Tibial nerve (tissue), 3 donors: ENCODE measurements around the gene SLC36A4.
"Not testable (repeated sequence)": the region's sequence is repeated elsewhere in the genome, so short reads cannot be mapped to it uniquely, and the experiment has no call there.

Experiments used
- POLR2A ChIP-seq, 2 donors: fragments of 450-650 bp; IDR thresholded peaks; one replicate each; pipeline ENCODE4 v1.6.1; 2017; ENCODE audit warnings: antibody characterized with exemption in 2 of 2, mild to moderate bottlenecking in 2 of 2, moderate library complexity in 2 of 2
- TF ChIP-seq, protein P1 (sequence below), 5 experiments: fragments of 200-600 bp in 3 of 5; fragments of 450-650 bp in 2 of 5; sonication (generic) in 3 of 5; IDR thresholded peaks; one replicate each; pipeline ENCODE4 v1.5.1; 2016 to 2019; ENCODE audit warnings: antibody characterized with exemption in 5 of 5, mild to moderate bottlenecking in 3 of 5, moderate library complexity in 2 of 5

DNA sequence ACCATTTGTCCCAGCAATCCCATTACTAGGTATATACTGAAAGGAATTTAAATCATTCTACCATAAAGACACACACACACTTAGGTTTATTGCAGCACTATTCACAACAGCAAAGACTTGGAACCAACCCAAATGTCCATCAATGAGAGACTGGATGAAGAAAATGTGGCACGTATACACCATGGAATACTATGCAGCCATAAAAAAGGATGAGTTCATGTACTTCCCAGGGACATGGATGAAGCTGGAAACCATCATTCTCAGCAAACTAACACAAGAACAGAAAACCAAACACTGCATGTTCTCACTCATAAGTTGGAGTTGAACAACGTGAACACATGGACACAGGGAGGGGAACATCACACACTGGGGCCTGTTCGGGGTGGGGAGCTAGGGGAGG is 49.0 kb upstream of the SLC36A4 start:
- TF ChIP-seq, protein P1, sequence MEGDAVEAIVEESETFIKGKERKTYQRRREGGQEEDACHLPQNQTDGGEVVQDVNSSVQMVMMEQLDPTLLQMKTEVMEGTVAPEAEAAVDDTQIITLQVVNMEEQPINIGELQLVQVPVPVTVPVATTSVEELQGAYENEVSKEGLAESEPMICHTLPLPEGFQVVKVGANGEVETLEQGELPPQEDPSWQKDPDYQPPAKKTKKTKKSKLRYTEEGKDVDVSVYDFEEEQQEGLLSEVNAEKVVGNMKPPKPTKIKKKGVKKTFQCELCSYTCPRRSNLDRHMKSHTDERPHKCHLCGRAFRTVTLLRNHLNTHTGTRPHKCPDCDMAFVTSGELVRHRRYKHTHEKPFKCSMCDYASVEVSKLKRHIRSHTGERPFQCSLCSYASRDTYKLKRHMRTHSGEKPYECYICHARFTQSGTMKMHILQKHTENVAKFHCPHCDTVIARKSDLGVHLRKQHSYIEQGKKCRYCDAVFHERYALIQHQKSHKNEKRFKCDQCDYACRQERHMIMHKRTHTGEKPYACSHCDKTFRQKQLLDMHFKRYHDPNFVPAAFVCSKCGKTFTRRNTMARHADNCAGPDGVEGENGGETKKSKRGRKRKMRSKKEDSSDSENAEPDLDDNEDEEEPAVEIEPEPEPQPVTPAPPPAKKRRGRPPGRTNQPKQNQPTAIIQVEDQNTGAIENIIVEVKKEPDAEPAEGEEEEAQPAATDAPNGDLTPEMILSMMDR (IDR thresholded peaks at IDR 0.05) = not testable (repeated sequence)
- not testable (repeated sequence) for TF ChIP-seq POLR2A (IDR thresholded peaks at IDR 0.05)
